Subcutaneous abdominal adipose tissue (tissue), 5 donors: ENCODE data around the gene TGFB1.

Source experiments
- H3K27ac ChIP-seq: one replicate; pipeline ENCODE4 v1.7.0; 2013; ENCODE audit warnings: low read depth, mild to moderate bottlenecking, inconsistent platforms, low read length, moderate library complexity
- H3K27me3 ChIP-seq, 5 donors: one replicate each; pipeline ENCODE4 v1.7.0; 2013; ENCODE audit warnings: low read length in 5 of 5, inconsistent platforms in 1 of 5; ENCODE audit not compliant: control insufficient read depth in 5 of 5, insufficient read depth in 4 of 5
- H3K36me3 ChIP-seq, 5 donors: one replicate each; pipeline ENCODE4 v1.7.0; 2013; ENCODE audit warnings: low read length in 5 of 5; ENCODE audit not compliant: control insufficient read depth in 5 of 5, insufficient read depth in 5 of 5
- H3K4me1 ChIP-seq, 5 donors: one replicate each; pipeline ENCODE4 v1.7.0; 2013; ENCODE audit warnings: low read length in 5 of 5, mild to moderate bottlenecking in 3 of 5, moderate library complexity in 1 of 5; ENCODE audit not compliant: control insufficient read depth in 5 of 5, insufficient read depth in 5 of 5
- H3K4me3 ChIP-seq, 5 donors: one replicate each; pipeline ENCODE4 v1.7.0; 2013; ENCODE audit warnings: low read length in 5 of 5, low read depth in 1 of 5
- H3K9ac ChIP-seq, 5 donors: one replicate each; pipeline ENCODE4 v1.7.0; 2013; ENCODE audit warnings: low read length in 5 of 5, mild to moderate bottlenecking in 4 of 5, moderate library complexity in 3 of 5
- H3K9me3 ChIP-seq, 5 donors: one replicate each; pipeline ENCODE4 v1.7.0; 2013; ENCODE audit warnings: low read length in 5 of 5; ENCODE audit not compliant: control insufficient read depth in 5 of 5
- donor health status: healthy.
- donor health status: healthy.
- donor health status: healthy.
- donor health status: healthy.
- donor health status: healthy.

Gene TGFB1

DNA sequence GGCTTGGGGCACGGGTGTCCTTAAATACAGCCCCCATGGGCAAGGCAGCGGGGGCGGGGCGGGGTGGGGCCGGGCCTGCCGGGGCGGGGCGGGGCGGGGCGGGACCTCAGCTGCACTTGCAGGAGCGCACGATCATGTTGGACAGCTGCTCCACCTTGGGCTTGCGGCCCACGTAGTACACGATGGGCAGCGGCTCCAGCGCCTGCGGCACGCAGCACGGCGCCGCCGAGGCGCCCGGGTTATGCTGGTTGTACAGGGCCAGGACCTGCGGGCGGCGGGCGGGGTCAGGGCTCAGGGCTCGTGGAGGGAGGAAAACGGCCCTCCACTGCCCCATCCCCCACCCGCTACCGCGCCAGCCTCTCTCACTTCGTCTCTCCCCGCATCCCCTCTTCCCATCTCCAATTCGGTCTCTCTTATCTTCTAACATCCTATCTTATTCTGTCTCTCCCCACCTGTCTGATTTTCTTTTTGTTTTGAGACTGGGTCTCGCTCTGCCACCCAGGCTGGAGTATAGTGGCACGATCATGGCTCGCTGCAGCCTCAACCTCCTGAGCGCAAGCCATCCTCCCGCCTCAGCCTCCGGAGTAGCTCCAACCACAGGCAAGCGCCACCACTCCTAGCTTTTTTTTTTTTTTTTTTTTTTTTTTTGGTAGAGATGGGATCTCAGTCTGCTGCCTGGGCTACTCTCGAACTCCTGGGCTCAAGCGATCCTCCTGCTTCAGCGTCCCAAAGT lies 22.6 kb downstream of the TGFB1 start:
- H3K4me1 ChIP-seq: peaks cover 10 to 53% (median 26%) of the 10 kb centered on the region in 5 donors
- H3K27ac ChIP-seq: no peak overlapping the region
- H3K27me3 ChIP-seq: peaks cover 3 to 17% (median 9%) of the 10 kb centered on the region in 5 donors

DNA sequence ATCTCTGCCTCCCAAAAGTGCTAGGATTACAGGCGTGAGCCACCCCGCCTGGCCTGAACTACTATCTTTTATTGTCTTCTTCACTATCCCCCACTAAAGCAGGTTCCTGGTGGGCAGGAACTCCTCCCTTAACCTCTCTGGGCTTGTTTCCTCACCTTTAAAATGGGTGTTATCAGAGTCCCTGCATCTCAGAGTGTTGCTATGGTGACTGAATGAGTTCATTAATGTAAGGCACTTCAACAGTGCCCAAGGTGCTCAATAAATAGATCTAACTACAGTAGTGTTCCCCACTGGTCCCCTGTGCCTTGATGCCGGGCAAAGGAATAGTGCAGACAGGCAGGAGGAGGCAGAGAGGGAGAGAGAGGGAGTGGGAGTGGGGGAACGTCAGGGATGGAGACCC lies 23.2 kb downstream of the TGFB1 start:
- peaks cover 6 to 20% (median 9%) of the 10 kb centered on the region in 5 donors for H3K27me3 ChIP-seq
- H3K4me3 ChIP-seq: no peak overlapping the region
- no peak overlapping the region for H3K9ac ChIP-seq
- no peaks in the 10 kb centered on the region for H3K9me3 ChIP-seq
- peaks cover 11 to 57% (median 32%) of the 10 kb centered on the region in 5 donors for H3K4me1 ChIP-seq
- peaks cover 0 to 38% (median 19%) of the 10 kb centered on the region in 5 donors for H3K36me3 ChIP-seq
- H3K27ac ChIP-seq: no peak overlapping the region

More for the DNA sequence above, 22.6 kb downstream of the TGFB1 start:
- Histone ChIP-seq H3K4me3 (no peak overlapping the region), H3K9me3 (no peaks in the 10 kb centered on the region), H3K36me3 (peaks cover 0 to 38% (median 20%) of the 10 kb centered on the region in 5 donors), H3K9ac (no peak overlapping the region)

DNA sequence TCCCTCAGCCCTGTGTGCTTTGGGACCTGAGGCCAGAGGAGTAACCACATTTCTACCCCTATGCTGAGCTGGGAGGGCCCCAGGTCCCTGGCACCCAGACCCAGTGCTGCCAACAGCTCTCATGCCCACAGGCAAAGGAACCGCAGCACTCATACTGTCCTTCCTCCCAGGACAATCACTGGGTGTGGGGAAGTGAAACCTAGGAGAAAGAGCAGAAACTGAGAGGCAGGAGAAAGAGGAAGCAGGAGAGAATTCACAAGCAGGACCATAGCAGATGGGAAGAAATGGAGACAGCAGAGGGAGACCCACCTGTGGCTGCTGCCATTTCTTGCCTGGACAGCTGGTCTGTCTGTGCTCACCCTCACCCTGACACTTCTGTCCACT lies 24.9 kb downstream of the TGFB1 start:
- Histone ChIP-seq H3K4me3 (peak overlapping the region in 1 of 5 donors; percentile 55), H3K9me3 (no peaks in the 10 kb centered on the region), H3K36me3 (peaks cover 0 to 36% (median 17%) of the 10 kb centered on the region in 5 donors), H3K27ac (peak overlapping the region; percentile 74), H3K4me1 (peaks cover 20 to 61% (median 49%) of the 10 kb centered on the region in 5 donors), H3K9ac (peak overlapping the region in 2 of 5 donors; percentile 46 to 48), H3K27me3 (peaks cover 6 to 20% (median 9%) of the 10 kb centered on the region in 5 donors)

DNA sequence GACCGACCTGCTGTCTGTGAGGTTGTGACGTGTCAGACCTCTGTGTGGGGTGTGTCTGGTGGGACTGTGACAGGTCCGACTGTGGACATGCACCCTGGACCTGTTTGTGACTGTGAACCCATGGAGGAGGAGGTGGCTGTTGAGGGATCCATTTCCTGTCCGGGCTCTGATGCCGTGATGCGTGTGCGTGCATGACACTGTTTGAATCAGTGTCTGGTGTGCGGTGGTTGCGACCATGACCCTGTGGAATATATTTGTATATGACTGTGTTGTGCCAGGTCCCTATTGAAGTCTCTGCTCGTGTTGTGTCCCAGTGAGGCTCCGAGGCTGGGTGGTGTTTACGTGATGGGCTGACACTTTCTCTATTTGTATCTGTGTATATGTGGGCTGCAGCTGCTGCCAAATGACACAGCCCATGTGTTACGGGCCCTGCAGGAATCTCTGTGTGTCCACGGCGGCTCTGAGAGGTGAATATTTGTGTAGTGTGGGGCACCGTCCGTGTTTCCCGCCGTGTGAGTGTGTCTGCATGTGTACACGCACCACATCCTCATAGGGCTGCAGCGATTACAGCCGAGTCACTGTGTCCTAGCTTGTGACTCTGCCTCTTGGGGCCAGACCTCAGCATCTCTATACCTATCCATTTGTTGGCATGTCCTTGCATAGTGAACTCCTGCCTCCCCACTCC lies 25.4 kb downstream of the TGFB1 start:
- H3K4me3 ChIP-seq: peak overlapping the region; percentile 25 to 57 (median 41)
- peaks cover 0 to 36% (median 17%) of the 10 kb centered on the region in 5 donors for H3K36me3 ChIP-seq
- peak overlapping the region in 2 of 5 donors; percentile 31 to 46 for H3K9ac ChIP-seq
- H3K27me3 ChIP-seq: peaks cover 6 to 20% (median 9%) of the 10 kb centered on the region in 5 donors
- peak overlapping the region; percentile 74 for H3K27ac ChIP-seq
- H3K4me1 ChIP-seq: peaks cover 20 to 65% (median 54%) of the 10 kb centered on the region in 5 donors
- no peaks in the 10 kb centered on the region for H3K9me3 ChIP-seq

DNA sequence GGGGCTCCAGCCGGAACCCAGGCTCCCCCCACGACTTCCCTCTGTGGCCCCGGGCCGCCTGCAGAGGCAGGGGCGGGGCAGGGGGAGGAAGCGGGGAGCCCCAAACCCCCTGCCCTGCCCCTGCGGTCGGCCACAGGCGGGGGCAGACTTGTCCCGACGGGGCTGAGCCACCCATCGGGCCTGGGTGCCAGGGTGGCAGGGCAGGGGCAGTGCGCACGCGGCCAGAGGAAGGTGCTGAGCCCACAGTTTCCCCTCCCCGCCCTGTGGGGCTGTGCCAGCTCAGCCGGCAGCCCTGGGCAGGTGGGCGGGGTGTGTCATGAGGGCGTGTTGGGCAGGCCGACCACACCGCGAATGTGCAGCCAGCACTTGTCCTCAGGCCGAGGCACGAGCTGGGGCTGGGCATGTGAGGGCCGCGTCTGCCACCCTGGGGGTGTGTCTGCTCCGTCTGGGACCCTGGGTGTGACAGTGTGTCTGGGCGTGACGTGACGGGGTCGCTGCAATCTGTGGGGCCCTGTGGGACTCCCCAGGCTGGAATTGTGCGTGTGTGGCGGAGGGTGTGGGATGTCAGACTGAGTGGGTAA lies 26.1 kb downstream of the TGFB1 start:
- H3K27me3 ChIP-seq: peaks cover 6 to 20% (median 9%) of the 10 kb centered on the region in 5 donors
- H3K4me1 ChIP-seq: peaks cover 20 to 72% (median 60%) of the 10 kb centered on the region in 5 donors
- peak overlapping the region; percentile 25 to 57 (median 54) for H3K4me3 ChIP-seq
- peaks cover 0 to 40% (median 19%) of the 10 kb centered on the region in 5 donors for H3K36me3 ChIP-seq
- no peaks in the 10 kb centered on the region for H3K9me3 ChIP-seq
- H3K27ac ChIP-seq: peak overlapping the region; percentile 74
- peak overlapping the region in 2 of 5 donors; percentile 31 to 46 for H3K9ac ChIP-seq

DNA sequence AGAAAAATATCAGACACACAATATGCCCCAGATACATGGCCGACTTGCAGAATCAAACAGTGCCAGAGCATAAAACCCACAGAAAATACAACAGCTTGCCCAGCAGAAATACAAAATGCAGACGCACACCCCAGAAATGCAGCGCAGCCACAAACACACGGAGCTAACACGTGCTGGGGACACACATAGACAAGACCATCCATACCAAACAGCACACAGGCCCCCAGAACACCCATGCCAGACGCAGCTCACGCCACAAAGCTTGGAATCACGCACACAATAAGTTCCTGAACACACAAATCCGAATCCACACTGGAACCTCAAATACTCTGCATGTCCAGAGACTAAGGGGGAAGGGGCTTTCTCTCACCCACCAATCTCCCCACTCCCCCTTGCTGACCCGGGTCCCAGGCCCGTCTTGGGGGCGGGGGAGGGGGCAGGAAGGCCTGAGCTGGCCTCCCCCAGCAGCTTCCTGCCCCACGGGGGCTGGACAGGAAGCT lies 26.6 kb downstream of the TGFB1 start:
- H3K9me3 ChIP-seq: no peaks in the 10 kb centered on the region
- peaks cover 6 to 20% (median 9%) of the 10 kb centered on the region in 5 donors for H3K27me3 ChIP-seq
- H3K9ac ChIP-seq: peak overlapping the region in 1 of 5 donors; percentile 37
- peaks cover 0 to 41% (median 22%) of the 10 kb centered on the region in 5 donors for H3K36me3 ChIP-seq
- peak overlapping the region; percentile 74 for H3K27ac ChIP-seq
- H3K4me1 ChIP-seq: peaks cover 20 to 77% (median 66%) of the 10 kb centered on the region in 5 donors
- peak overlapping the region in 4 of 5 donors; percentile 51 to 57 (median 54) for H3K4me3 ChIP-seq

DNA sequence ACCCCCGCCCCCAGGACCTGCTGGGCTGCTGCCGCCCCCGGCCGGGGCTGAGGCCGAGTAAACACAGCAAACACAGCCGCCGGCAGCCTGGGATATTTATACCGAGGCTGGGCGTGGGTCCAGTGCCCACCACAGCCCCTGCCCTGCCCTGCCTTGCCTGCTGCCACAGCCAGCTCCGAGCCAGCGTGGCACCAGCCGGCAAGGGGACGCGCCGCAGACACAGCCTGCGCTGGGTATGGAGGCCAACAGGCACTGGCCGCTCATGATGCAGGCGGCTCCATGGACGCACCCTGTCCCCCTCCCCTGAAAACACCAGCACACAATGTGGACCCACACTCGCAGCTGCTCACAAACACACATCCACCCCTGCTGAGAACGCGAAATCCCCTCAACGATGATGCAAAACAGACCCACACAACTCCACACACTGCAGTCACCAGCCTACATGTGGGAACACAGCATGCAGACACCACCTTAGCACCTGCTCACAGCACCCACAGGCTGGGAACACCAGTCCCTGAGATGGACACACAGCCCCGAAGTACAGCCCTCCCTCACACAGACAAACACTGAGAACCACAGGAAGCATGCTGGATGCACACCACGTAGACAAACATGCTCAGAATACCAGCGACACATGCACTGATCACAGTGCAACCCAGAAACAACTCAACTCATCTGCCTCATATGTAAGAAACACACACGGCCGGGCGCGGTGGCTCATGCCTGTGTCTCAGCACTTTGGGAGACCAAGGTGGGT lies 27.6 kb downstream of the TGFB1 start:
- H3K4me1 ChIP-seq: peaks cover 20 to 87% (median 75%) of the 10 kb centered on the region in 5 donors

DNA sequence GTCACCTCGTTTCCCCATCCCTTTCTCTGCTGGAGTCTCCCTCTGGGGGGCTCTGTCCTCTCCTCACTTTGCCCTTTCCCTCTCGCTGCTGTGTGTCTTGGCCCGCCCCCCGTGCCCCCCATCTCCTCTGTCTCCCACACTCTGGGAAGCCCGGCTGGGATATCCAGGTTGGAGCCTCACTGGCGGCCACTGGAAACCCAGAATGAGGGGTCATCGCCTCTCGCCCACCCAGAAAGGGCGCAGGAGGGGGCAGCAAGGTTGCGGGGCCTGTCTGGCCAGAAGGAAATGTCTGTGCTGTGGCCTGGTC lies 28.1 kb downstream of the TGFB1 start:
- Histone ChIP-seq H3K27me3 (peaks cover 6 to 20% (median 9%) of the 10 kb centered on the region in 5 donors), H3K9ac (peak overlapping the region in 1 of 5 donors; percentile 66), H3K36me3 (peaks cover 0 to 33% (median 24%) of the 10 kb centered on the region in 5 donors), H3K4me3 (peak overlapping the region in 3 of 5 donors; percentile 39 to 51 (median 50)), H3K4me1 (peaks cover 20 to 92% (median 75%) of the 10 kb centered on the region in 5 donors), H3K9me3 (no peaks in the 10 kb centered on the region), H3K27ac (peak overlapping the region; percentile 84)

More for the DNA sequence above, 27.6 kb downstream of the TGFB1 start:
- peak overlapping the region in 1 of 5 donors; percentile 66 for H3K9ac ChIP-seq
- peak overlapping the region in 3 of 5 donors; percentile 26 to 51 (median 50) for H3K4me3 ChIP-seq
- peaks cover 6 to 20% (median 9%) of the 10 kb centered on the region in 5 donors for H3K27me3 ChIP-seq
- no peaks in the 10 kb centered on the region for H3K9me3 ChIP-seq
- H3K27ac ChIP-seq: peak overlapping the region; percentile 84
- H3K36me3 ChIP-seq: peaks cover 0 to 32% (median 20%) of the 10 kb centered on the region in 5 donors
